ENCODE measurements around the gene CFAP77. TPM values are rescaled to one million over a fixed set of nuclear protein-coding genes. Genes with fewer than 3 reads are reported as not detected.

CFAP77 gene
- total RNA-seq, 2 donors from 2014 or later, result not detected

DNA sequence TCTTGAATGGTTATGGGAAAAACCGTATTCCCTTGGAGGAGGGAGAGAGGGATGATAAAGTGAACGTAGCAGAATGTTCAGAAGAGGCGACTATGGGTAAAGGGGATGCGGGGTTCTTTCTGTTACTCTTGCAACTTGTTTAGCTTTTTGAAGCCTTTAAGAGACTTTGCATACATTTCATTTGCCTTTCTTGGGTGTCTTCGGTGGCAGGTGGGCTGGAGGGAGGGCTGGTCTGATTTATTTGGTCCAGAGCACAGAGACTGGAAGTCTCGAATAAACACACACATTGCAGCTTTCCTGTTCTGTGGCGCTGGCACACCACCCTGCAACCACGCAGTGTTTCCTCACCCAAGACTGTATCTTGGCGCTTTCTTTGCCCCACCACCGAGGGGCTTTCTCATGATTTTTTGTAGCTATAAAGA lies 26.5 kb upstream of the CFAP77 start:
- Histone ChIP-seq H3K4me3 (no peak overlapping the region), H3K4me1 (ENCODE audit: control insufficient read depth in 1 of 2, low read depth in 2 of 2) (no peaks in the 10 kb centered on the region), H3K27ac (no peak overlapping the region), H3K36me3 (peaks cover 17% of the 10 kb centered on the region), H3K27me3 (replicated peaks; ENCODE audit: insufficient read depth) (no peaks in the 10 kb centered on the region), H3K9me3 (no peaks in the 10 kb centered on the region)
- DNase-seq (ENCODE audit: low spot score) (no peak), ATAC-seq (ENCODE audit: insufficient number of reproducible peaks, low FRiP score, low read depth) (no peak)
- TF ChIP-seq, protein P1, sequence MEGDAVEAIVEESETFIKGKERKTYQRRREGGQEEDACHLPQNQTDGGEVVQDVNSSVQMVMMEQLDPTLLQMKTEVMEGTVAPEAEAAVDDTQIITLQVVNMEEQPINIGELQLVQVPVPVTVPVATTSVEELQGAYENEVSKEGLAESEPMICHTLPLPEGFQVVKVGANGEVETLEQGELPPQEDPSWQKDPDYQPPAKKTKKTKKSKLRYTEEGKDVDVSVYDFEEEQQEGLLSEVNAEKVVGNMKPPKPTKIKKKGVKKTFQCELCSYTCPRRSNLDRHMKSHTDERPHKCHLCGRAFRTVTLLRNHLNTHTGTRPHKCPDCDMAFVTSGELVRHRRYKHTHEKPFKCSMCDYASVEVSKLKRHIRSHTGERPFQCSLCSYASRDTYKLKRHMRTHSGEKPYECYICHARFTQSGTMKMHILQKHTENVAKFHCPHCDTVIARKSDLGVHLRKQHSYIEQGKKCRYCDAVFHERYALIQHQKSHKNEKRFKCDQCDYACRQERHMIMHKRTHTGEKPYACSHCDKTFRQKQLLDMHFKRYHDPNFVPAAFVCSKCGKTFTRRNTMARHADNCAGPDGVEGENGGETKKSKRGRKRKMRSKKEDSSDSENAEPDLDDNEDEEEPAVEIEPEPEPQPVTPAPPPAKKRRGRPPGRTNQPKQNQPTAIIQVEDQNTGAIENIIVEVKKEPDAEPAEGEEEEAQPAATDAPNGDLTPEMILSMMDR (IDR thresholded peaks at IDR 0.05), result no peak

DNA sequence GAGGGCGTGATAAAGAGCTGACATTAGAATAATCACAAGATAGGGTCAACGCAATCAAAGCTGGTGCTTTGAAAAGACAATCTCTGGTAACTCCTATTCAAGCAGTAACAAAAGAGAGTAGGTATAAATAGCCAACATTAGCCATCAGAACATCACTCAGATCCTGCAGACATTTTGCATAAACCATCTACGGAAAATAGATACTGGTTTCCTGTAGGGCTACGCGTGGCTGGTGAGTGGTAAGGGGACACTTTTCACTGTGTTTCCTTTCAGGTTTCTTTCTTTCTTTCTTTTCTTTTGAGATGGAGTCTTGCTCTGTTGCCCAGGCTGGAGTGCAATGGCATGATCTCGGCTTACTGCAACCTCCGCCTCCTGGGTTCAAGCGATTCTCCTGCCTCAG lies 25.6 kb upstream of the CFAP77 start:
- Histone ChIP-seq H3K4me1 (ENCODE audit: control insufficient read depth in 1 of 2, low read depth in 2 of 2) (no peaks in the 10 kb centered on the region), H3K36me3 (peaks cover 14% of the 10 kb centered on the region), H3K27ac (no peak overlapping the region), H3K4me3 (no peak overlapping the region), H3K9me3 (no peaks in the 10 kb centered on the region), H3K27me3 (replicated peaks; ENCODE audit: insufficient read depth) (no peaks in the 10 kb centered on the region)
- DNase-seq (ENCODE audit: low spot score) (no peak), ATAC-seq (ENCODE audit: insufficient number of reproducible peaks, low FRiP score, low read depth) (no peak)
- TF ChIP-seq, protein P1 (IDR thresholded peaks at IDR 0.05), result no peak

DNA sequence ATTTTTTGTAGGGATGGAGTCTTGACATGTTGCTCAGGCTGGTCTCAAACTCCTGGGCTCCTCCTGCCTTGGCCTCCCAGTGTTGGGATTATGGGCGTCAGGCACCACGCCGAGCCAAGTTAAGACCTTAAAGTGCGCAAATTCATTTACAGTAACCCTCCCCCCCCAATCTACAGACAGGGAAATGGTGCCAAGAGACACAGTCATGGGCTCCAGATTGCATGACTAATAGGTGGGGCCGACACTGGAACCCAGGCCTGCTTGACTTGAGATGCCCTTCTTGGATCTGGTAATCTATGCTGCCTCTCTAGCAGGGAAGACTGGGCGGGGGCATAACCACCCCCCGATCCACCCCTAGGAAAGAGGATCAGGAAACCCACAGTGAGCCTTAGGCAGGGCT lies 22.9 kb upstream of the CFAP77 start:
- ATAC-seq (ENCODE audit: insufficient number of reproducible peaks, low FRiP score, low read depth), result no peak
- Histone ChIP-seq H3K36me3 (peaks cover 35% of the 10 kb centered on the region), H3K4me1 (ENCODE audit: control insufficient read depth in 1 of 2, low read depth in 2 of 2) (no peaks in the 10 kb centered on the region), H3K4me3 (no peak overlapping the region), H3K27ac (no peak overlapping the region), H3K9me3 (no peaks in the 10 kb centered on the region), H3K27me3 (replicated peaks; ENCODE audit: insufficient read depth) (no peaks in the 10 kb centered on the region)
- TF ChIP-seq, protein P1 (IDR thresholded peaks at IDR 0.05), result no peak
- DNase-seq (ENCODE audit: low spot score), result no peak

DNA sequence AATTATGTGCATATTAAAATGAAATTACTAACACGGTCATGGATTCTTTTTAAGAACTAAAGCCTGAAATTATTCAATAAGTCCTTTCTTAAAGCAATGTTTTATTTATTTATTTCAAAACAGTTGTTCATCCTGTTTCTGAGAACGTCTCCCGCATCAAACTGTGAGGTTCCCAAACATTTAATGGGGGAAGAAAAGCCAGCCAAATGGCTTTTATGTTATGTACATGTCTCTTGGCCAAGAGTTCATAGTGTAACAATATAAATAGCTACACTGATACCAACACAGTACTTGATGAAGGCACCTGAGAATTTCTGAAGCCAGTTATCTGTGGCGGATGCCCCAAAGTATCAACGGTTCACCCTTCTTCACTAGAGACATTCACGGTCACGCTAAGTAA lies 19.0 kb upstream of the CFAP77 start:
- no peak for DNase-seq (ENCODE audit: low spot score)
- Histone ChIP-seq H3K4me1 (ENCODE audit: control insufficient read depth in 1 of 2, low read depth in 2 of 2) (no peaks in the 10 kb centered on the region), H3K36me3 (peaks cover 59% of the 10 kb centered on the region), H3K4me3 (no peak overlapping the region), H3K27me3 (replicated peaks; ENCODE audit: insufficient read depth) (no peaks in the 10 kb centered on the region), H3K27ac (no peak overlapping the region), H3K9me3 (no peaks in the 10 kb centered on the region)
- TF ChIP-seq, protein P1 (IDR thresholded peaks at IDR 0.05), result no peak
- ATAC-seq (ENCODE audit: insufficient number of reproducible peaks, low FRiP score, low read depth), result no peak

DNA sequence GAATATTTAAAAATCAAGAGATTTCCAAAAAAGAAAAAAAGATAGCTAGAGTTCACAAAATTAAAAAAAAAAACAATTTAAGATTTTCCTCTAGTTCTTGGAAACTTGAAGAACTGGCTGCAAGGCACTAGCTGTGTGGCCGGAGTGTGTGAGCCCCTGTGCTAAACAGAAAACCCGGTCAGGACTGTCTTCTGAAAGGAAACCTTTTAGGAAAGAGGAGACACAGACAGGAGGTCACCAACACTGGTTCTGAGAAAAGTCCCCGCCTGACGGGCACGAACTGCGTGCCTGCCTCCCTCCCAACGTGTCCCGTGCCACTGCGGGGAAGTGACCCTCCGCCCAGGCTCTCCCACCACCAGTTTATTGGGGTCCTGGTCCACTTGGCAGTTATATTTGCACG lies 18.6 kb upstream of the CFAP77 start:
- ATAC-seq (ENCODE audit: insufficient number of reproducible peaks, low FRiP score, low read depth) (no peak), DNase-seq (ENCODE audit: low spot score) (no peak)
- no peak overlapping the region for H3K27ac ChIP-seq
- no peaks in the 10 kb centered on the region for H3K4me1 ChIP-seq (ENCODE audit: control insufficient read depth in 1 of 2, low read depth in 2 of 2)
- H3K4me3 ChIP-seq, result no peak overlapping the region
- H3K36me3 ChIP-seq, result peaks cover 63% of the 10 kb centered on the region
- H3K9me3 ChIP-seq, result no peaks in the 10 kb centered on the region
- no peaks in the 10 kb centered on the region for H3K27me3 ChIP-seq (replicated peaks; ENCODE audit: insufficient read depth)
- TF ChIP-seq, protein P1 (IDR thresholded peaks at IDR 0.05), result no peak

Data from thoracic aorta (tissue), 2 donors.